GM21619 (cell line): Measurements from ENCODE around the gene ITGA2.

Experiments used
- ATAC-seq: cut with Tn5 transposase; IDR thresholded peaks from one replicate; pipeline ENCODE4 v1.9.1; 2021; ENCODE audit not compliant: unreplicated experiment

The ITGA2 gene

GRCh38 chr5:52988335-52989024 is 672 bp upstream of the ITGA2 start:
- ATAC-seq = no peak

DNA sequence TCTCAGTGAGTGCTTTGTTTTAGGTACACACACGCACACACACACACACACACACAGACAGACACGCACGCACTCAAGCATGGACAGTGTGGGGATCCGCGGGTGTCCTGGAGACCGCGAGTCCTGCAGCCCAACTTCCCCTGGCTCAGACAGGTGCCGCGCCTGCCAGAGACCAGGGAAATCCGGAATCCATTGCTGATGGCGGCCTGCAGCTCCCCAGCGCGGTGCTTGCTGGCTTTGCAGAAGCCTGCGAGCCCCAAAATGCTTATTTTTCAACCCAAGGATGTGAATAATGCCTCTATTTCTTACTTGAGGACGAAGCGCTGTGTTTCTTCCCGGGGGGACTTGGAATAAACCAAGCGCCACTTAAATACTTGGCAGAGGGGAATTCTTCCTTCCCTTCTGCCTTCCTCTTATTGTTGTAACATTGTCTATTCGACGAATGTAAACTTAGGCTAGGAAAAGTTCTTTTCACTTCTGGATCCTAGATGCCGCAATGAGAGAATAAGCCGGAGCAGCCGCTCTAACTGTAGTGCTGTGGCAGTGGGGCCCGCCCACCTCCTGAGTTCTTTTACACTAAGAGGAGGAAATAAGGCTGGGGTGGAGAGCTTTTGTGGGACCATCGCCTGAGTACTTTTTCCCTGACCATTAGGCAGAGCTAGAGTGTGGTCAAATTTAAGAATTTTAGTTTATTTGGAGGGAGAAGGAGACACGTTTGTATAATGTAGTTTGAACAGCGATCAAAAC is 802 bp downstream of the ITGA2 start:
- ATAC-seq = peak; percentile 33

- ATAC-seq = no peak
Observed at GRCh38 chr5:52990528-52990925, 1.4 kb downstream of the ITGA2 start.

DNA sequence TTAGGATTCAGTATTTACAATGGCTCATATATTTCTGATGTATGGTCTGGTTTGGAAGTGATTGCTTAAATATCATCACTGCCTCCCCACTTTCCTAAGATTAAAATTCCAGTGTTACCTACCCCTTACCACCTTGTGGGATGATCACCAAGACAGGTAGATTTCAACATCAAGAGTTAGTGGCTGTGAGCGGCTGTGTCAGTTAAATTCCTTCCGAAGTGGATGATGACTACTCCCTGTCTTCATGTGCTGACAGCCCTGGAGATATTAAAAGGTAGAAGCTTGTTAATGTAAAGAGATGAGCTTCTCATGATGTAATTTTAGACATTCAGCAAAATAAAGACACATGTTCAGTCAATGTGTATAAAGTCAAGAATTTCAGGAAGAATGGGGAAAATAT is 4.2 kb downstream of the ITGA2 start:
- ATAC-seq = no peak

GRCh38 chr5:52994266-52994665 is 5.1 kb downstream of the ITGA2 start:
- ATAC-seq = no peak

- peak; percentile 45 for ATAC-seq
Observed at GRCh38 chr5:52995095-52995494, 5.9 kb downstream of the ITGA2 start.

DNA sequence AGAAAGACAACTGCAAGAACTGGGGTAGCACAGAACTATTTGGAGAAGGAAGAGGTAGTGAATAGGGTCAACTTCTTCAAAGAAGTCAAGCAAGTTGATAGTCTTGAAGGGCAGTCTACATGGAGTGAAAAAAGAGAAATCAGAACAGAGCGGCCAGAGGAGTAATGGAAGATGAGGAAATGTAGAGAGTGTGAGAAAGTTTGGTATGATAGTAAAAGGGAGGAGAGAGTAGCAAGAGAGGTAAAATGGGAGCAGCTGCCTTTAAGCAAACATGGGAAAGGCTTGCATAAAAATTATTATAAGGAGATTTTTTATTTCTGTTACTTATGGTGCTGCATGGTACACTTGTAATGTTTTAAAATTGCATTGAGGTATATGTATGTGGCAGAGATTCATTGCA is 6.8 kb downstream of the ITGA2 start:
- no peak for ATAC-seq

GRCh38 chr5:52996979-52997378 is 7.8 kb downstream of the ITGA2 start:
- no peak for ATAC-seq

DNA sequence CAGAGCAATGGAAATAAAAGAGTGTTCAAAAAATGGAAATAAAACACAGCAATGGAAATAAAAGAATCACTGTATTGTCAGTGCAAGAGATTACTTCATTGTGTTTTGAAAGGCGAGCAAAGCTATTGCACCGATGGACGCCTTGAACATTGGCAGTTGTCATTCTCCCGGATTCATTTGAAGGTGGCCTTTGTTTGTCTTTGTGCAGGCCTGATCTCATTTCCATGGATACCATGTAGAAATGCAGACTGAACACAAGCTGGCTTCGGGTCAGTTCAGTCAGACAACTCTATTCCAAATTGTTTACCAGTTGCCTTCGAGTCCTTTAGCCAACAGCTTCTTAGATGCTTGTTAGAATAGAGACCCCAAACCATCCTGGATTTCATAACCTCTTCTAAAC is 8.3 kb downstream of the ITGA2 start:
- no peak for ATAC-seq

DNA sequence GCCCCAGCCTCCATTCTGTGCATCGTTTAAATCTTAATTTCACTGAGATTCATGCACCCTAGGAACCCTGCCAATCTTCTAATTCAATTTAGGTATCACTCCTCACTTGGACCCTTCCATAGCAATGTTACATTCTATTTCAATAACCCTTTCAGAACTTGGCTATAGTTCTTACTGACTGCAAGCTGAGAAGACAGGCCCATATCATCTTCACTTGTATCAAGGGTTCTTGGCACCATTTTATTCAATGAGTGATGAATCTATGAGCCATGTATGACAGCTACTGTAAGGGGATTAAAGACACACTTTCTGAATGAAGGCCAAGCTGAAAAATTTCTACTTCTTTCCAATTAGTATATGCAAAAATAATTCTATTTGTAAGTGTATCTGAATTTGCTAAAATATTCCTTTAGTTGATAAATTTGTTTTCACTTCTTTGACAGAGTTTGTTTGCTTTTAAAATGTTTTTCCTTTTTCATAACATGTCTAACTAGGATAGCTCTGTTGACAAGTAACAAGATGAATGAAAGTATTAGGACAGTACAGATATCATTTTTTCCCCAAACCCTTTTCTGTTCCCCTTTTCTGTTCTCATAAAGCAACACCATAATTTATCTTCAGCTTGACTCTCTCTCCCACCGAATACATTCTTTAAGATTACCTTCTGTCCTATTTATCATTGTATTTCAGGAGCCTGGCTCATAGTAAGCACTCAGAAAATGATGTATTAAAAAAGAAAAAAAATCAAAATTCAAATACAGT is 9.6 kb downstream of the ITGA2 start:
- ATAC-seq = no peak

- ATAC-seq = no peak
Observed at GRCh38 chr5:52999344-52999949, 10.3 kb downstream of the ITGA2 start.

DNA sequence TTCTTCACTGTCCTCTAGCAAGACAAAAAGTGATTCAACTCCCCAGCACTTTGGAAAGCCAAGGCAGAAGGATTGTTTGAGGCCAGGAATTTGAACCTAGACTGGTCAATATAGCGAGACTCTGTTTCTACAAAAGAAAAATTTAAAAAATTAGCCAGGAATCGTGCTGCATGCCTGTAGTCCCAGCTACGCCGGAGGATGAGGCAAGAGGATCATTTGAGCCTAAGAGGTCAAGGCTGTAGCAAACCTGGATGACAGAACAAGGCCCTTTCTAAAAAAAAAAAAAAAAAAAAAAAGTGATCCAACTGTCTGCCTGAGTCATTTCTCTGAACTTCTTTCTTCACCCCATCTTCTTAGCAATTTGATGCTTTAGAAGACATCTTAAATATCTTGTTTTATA is 12.4 kb downstream of the ITGA2 start:
- no peak for ATAC-seq

DNA sequence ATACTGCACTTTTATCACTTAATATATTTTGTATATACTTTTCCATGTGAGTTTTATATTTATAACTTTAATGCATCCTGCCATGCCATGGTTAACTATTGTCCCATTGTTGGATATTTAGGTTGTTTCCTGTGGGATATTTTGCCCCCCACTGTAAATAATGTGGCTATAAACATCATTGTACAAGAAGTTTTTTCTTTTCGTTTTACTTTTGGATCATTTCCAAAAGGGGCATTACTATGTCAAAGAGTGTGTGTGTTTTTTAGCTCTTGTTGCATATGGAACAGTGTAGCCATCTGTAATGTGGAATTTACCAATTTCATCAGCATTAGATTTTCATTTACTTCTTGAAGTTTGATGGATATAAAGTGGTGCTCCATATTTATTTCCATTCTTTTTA is 13.3 kb downstream of the ITGA2 start:
- no peak for ATAC-seq

- ATAC-seq = no peak
Observed at GRCh38 chr5:53003144-53003543, 14.0 kb downstream of the ITGA2 start.

DNA sequence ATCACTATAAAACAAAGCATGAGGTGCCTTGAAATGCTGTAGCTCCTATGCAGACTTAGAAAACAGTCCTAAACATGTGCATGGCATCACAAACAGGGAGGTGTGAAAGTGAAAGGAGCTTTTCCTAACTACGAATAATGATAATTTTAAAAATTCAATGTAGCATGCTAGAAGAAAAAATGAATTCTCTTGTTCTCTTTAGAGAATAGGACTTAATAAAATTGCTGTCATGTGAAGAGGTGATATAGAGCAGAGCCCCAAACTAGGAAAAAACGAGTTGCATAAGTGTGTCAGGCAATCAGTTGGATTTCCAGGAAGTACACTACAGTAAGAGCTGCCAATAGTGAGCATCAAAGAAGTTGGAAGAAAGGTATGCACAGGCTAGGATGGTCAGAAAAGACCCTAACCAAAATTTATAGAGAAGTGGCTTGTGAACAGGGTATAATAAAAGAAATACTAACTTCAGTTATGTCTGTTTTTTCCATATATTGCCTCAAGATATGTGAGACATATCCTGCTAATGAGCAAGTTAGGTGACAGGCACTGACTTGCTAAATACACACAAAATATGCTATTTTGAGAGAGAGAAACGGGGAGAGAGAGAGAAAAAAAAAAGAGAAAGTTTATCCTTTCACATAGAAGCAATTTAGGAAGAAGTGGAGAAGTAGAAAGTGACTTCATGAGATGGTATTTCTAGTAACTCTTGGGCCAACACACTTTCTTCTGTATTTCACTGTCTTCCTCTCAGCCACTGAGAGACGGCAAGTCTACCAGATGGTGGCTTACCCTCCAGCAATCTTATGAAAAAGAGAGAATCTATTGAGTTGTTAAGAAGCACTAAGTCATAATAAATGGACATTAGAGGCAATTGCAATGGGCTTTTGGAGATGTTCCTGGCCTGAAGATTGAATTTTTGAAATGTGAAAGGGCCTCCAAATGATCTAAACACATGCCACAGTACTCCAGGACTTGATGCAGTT is 18.0 kb downstream of the ITGA2 start:
- ATAC-seq = no peak

- peak; percentile 99 for ATAC-seq
Observed at GRCh38 chr5:53008751-53009150, 19.6 kb downstream of the ITGA2 start.

DNA sequence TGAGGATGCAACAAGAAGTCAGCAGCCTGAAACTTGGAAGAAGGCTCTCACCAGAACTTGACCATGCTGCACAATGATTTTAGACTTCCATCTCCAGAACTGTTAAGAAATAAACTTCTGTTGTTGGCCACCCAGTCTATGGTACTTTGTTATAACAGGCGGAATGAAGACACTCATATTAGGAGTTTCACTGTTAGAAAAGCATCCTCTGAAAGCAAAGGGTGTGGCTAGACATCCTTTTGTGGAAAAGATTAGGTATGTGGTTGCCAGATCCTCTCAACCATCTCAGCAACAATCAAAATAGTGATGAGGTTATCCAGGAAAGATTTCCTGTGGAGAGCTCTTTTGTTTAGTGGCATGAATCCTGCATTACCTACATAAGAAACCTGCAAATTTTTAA is 20.7 kb downstream of the ITGA2 start:
- no peak for ATAC-seq

- no peak for ATAC-seq
Observed at GRCh38 chr5:53010814-53011213, 21.7 kb downstream of the ITGA2 start.

- no peak for ATAC-seq
Observed at GRCh38 chr5:53011233-53011632, 22.1 kb downstream of the ITGA2 start.

- ATAC-seq = no peak
Observed at GRCh38 chr5:53013857-53014256, 24.7 kb downstream of the ITGA2 start.
